ENCODE measurements around the gene TSC22D3.
"Not testable (repeated sequence)": the region's sequence is repeated elsewhere in the genome, so short reads cannot be mapped to it uniquely, and the experiment has no call there.

TSC22D3 gene

DNA sequence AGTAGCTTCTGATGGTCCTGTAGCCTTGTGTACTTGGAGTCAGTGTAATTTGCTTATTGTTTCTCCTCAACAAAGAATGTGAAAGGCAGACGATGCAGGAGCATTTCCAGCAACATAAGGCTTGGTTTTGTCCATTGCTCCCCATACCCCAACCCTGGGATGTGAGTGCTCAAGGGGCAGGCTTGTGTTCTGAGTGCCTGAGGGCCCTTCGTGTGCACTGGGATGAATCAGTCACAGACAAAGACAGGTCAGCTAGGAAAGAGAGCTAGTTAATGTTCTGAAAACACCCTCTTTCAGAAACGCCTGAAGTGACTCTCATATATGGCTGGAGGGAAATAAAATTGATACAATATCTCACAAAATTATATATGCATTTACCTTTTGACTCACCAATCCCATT, 88.1 kb downstream of the TSC22D3 start:
- no peak overlapping the region for H3K9ac ChIP-seq (ENCODE audit: insufficient read length)
- no peak for DNase-seq (ENCODE audit: low read depth, low spot score)
- TF ChIP-seq POLR2AphosphoS5 (IDR thresholded peaks at IDR 0.05; ENCODE audit: borderline replicate concordance, low read depth, low read length) (no peak), EZH2 (IDR thresholded peaks at IDR 0.05) (no peak), FOXP2 (optimal IDR thresholded peaks at IDR 0.05; ENCODE audit: control extremely low read depth, extremely low read length, insufficient read depth) (no peak)
- no peaks in the 10 kb centered on the region for H3K36me3 ChIP-seq (ENCODE audit: insufficient read depth, low read length)
- H3K9me3 ChIP-seq (ENCODE audit: low read depth, low read length) = no peaks in the 10 kb centered on the region
- no peak overlapping the region for H3K27ac ChIP-seq
- H3K4me3 ChIP-seq = no peak overlapping the region

- DNase-seq (ENCODE audit: low read depth, low spot score) = no peak
- H3K27ac ChIP-seq = no peak overlapping the region
- TF ChIP-seq POLR2AphosphoS5 (IDR thresholded peaks at IDR 0.05; ENCODE audit: borderline replicate concordance, low read depth, low read length) (no peak), FOXP2 (optimal IDR thresholded peaks at IDR 0.05; ENCODE audit: control extremely low read depth, extremely low read length, insufficient read depth) (no peak), EZH2 (IDR thresholded peaks at IDR 0.05) (no peak)
- H3K9ac ChIP-seq (ENCODE audit: insufficient read length) = no peak overlapping the region
- H3K4me3 ChIP-seq = no peak overlapping the region
- no peaks in the 10 kb centered on the region for H3K9me3 ChIP-seq (ENCODE audit: low read depth, low read length)
- no peaks in the 10 kb centered on the region for H3K36me3 ChIP-seq (ENCODE audit: insufficient read depth, low read length)
These were observed 88.8 kb downstream of the TSC22D3 start for GRCh38 chrX:107686792-107687191.

- no peak for DNase-seq (ENCODE audit: low read depth, low spot score)
- H3K36me3 ChIP-seq (ENCODE audit: insufficient read depth, low read length) = no peaks in the 10 kb centered on the region
- TF ChIP-seq FOXP2 (optimal IDR thresholded peaks at IDR 0.05; ENCODE audit: control extremely low read depth, extremely low read length, insufficient read depth) (no peak), EZH2 (IDR thresholded peaks at IDR 0.05) (no peak)
- no peak overlapping the region for H3K9ac ChIP-seq (ENCODE audit: insufficient read length)
- no peaks in the 10 kb centered on the region for H3K9me3 ChIP-seq (ENCODE audit: low read depth, low read length)
- no peak overlapping the region for H3K4me3 ChIP-seq
- no peak overlapping the region for H3K27ac ChIP-seq
These were observed 89.6 kb downstream of the TSC22D3 start for GRCh38 chrX:107686026-107686425.

- not testable (repeated sequence) for H3K4me3 ChIP-seq; H3K9me3 ChIP-seq (ENCODE audit: low read depth, low read length); H3K9ac ChIP-seq (ENCODE audit: insufficient read length); H3K27ac ChIP-seq; H3K36me3 ChIP-seq (ENCODE audit: insufficient read depth, low read length); DNase-seq (ENCODE audit: low read depth, low spot score)
These were observed 90.0 kb downstream of the TSC22D3 start for GRCh38 chrX:107685586-107685985.

DNA sequence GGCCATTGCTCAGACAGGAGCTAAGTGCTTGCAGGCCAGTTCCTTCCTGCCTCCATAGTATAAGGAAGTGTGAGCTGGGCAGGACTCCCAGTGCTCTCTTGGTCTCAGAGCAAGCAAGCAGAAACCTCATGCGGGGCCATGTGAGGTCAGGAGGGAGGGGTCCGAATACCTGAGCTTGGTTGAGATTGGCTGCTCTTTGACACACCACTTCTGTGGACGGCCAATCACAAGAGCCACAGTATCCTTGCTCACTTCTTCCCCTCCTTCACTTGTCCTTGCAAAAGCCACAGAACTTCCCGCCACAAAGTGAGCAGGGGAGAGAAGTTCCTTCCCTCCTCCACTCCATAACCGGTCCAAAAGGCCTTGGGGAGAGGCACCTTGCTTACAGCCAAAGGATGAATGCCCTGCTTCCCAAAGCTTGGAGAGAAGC, 90.6 kb downstream of the TSC22D3 start:
- Histone ChIP-seq H3K9ac (ENCODE audit: insufficient read length) (no peak overlapping the region), H3K4me3 (no peak overlapping the region), H3K9me3 (ENCODE audit: low read depth, low read length) (no peaks in the 10 kb centered on the region), H3K36me3 (ENCODE audit: insufficient read depth, low read length) (no peaks in the 10 kb centered on the region), H3K27ac (no peak overlapping the region)
- DNase-seq (ENCODE audit: low read depth, low spot score) = no peak
- no peak for TF ChIP-seq POLR2AphosphoS5 (IDR thresholded peaks at IDR 0.05; ENCODE audit: borderline replicate concordance, low read depth, low read length)
- no peak for TF ChIP-seq EZH2 (IDR thresholded peaks at IDR 0.05)
- TF ChIP-seq FOXP2 (optimal IDR thresholded peaks at IDR 0.05; ENCODE audit: control extremely low read depth, extremely low read length, insufficient read depth) = no peak

GRCh38 chrX:107683931-107684330, 91.7 kb downstream of the TSC22D3 start:
- TF ChIP-seq POLR2AphosphoS5 (IDR thresholded peaks at IDR 0.05; ENCODE audit: borderline replicate concordance, low read depth, low read length) (no peak), FOXP2 (optimal IDR thresholded peaks at IDR 0.05; ENCODE audit: control extremely low read depth, extremely low read length, insufficient read depth) (no peak), EZH2 (IDR thresholded peaks at IDR 0.05) (no peak)
- Histone ChIP-seq H3K4me3 (no peak overlapping the region), H3K9ac (ENCODE audit: insufficient read length) (no peak overlapping the region), H3K36me3 (ENCODE audit: insufficient read depth, low read length) (no peaks in the 10 kb centered on the region), H3K27ac (no peak overlapping the region), H3K9me3 (ENCODE audit: low read depth, low read length) (no peaks in the 10 kb centered on the region)
- no peak for DNase-seq (ENCODE audit: low read depth, low spot score)

GRCh38 chrX:107683124-107683895, 92.3 kb downstream of the TSC22D3 start:
- no peak overlapping the region for H3K4me3 ChIP-seq
- DNase-seq (ENCODE audit: low read depth, low spot score) = no peak
- no peaks in the 10 kb centered on the region for H3K36me3 ChIP-seq (ENCODE audit: insufficient read depth, low read length)
- no peak overlapping the region for H3K27ac ChIP-seq
- no peak for TF ChIP-seq POLR2AphosphoS5 (IDR thresholded peaks at IDR 0.05; ENCODE audit: borderline replicate concordance, low read depth, low read length)
- TF ChIP-seq EZH2 (IDR thresholded peaks at IDR 0.05) = no peak
- no peak for TF ChIP-seq FOXP2 (optimal IDR thresholded peaks at IDR 0.05; ENCODE audit: control extremely low read depth, extremely low read length, insufficient read depth)
- H3K9ac ChIP-seq (ENCODE audit: insufficient read length) = no peak overlapping the region
- no peaks in the 10 kb centered on the region for H3K9me3 ChIP-seq (ENCODE audit: low read depth, low read length)

GRCh38 chrX:107682256-107682655, 93.3 kb downstream of the TSC22D3 start:
- no peaks in the 10 kb centered on the region for H3K9me3 ChIP-seq (ENCODE audit: low read depth, low read length)
- DNase-seq (ENCODE audit: low read depth, low spot score) = no peak
- no peak overlapping the region for H3K4me3 ChIP-seq
- no peak overlapping the region for H3K27ac ChIP-seq
- no peak overlapping the region for H3K9ac ChIP-seq (ENCODE audit: insufficient read length)
- no peaks in the 10 kb centered on the region for H3K36me3 ChIP-seq (ENCODE audit: insufficient read depth, low read length)
- TF ChIP-seq FOXP2 (optimal IDR thresholded peaks at IDR 0.05; ENCODE audit: control extremely low read depth, extremely low read length, insufficient read depth) = no peak
- TF ChIP-seq POLR2AphosphoS5 (IDR thresholded peaks at IDR 0.05; ENCODE audit: borderline replicate concordance, low read depth, low read length) = no peak
- TF ChIP-seq EZH2 (IDR thresholded peaks at IDR 0.05) = no peak

Data from SK-N-MC (cell line).